GM21825 (cell line): ENCODE data around the gene ARID1B.

ENCODE experiments used
- ATAC-seq: cut with Tn5 transposase; IDR thresholded peaks from one replicate; pipeline ENCODE4 v1.9.1; 2021; ENCODE audit warnings: mild to moderate bottlenecking, moderate library complexity; ENCODE audit not compliant: unreplicated experiment

The ARID1B gene

DNA sequence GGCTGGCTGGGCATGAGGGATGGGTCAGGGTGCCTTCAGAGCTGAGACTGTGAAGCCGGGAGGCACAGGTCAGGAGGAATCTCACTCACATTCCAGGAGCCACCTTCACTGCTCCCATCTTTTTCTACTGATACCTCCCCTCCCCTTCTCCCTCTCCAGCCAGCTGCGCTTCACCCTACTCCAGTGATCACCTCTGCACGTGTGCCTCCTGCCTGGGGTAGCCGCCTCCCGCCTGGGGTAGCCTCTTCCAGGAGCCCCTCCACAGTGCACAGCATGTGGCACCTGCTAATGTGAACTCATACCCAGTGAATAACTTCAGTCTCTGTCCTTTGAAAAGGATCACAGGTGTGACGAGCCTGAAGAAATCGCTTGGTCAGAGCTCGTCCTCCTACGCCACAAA, 313.6 kb downstream of the ARID1B start:
- no peak for ATAC-seq

DNA sequence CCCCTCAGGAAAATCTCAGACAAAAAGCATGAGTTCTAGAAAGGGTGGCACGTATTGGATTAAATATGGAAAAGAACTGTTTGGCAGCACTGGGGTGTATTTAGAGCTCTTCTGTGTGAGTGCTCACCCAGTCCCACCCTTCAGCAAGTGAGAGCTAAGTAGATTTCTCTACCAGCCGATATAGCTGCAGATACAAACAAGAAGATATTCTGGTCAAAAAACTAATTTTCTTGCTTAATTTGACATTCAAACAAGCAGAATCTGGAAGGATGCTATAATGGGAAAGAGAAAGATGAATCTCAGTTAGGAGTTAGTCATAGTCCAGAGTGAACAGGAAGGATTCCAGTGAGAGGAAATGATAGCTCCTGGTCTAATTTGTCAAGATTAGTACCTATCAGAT, 314.1 kb downstream of the ARID1B start:
- ATAC-seq, result no peak

DNA sequence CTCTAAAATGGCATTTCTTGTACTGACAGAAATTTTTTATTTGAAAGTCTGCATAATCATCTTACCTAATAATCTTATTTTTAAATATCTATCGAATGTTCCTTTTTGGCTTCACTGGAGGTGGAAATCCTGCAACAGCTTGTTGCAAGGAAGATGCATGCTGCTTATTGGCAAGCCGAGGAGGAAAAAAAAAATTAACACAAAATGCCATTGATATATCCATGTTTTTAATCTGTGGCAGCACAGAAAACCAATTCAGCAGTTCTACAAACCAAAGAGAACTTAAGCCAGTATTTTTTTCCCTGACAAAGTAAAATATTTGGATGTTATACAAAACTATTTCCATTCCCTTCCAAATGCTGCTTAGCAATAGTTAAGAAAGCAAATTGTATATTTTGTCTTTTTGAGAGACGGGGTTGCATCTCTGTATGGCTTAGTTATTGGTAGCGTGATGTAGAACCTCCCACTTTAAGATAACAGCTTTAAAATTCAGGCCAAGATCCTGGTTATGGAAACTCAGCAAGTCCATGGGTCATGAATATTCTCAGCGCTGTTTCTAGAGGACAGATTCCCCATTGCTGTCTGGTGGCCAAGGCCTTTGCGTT, 314.8 kb downstream of the ARID1B start:
- no peak for ATAC-seq

DNA sequence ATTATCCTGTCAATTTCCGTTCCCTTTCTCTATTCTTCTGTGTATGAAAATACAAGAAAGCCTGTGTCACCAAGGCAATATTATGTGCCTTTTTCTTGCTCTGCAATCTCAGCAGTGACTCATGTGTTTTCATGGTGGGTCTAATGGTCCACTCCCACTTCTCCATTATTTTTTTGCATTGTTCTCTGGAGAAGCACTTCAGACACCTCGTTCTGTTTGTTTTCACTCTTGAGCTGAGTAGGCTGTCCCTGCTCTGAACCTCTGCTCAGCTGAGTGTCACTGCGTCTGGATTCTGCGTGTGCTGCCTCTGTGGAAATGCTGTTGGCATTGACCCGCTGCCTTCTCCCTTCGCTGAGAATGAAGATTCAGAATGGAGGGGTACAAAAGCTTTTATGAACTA, 315.6 kb downstream of the ARID1B start:
- ATAC-seq, result no peak

DNA sequence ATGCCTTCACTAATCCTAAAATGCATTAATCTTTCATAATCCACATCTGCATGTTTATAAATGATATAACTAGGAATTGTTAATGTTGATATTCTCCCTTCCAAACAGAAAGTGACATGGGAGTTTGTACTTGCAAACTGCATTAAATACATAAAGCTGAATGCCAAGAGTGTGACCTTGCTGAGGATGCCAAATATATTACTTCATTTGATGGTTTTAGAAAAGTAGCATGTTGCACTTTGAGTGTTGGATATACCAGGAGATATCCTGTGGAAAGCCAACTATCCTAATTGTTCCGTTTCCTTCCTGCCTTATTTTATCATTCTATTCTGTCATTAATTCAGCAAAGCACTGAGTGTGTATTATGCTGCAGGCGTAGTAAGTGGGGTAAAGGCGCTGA, 316.4 kb downstream of the ARID1B start:
- ATAC-seq, result no peak

DNA sequence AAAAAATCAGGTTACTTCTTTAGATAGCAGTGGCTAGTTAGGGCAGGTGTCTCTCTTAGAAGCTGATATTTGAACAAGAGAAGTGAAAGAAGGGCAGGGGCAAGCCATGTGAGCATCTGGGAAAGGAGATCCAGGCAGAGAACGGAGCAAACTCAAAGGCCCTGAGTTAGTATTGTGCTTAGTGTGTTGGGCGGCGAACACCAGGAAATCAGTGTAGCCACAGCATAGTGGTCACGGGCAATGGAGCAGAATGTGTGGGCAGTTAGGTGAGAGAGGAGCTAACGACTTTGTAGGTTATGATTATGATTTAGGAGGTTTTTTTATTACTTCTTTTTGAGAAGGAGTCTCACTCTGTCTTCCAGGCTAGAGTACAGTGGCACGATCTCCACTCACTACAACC, 316.9 kb downstream of the ARID1B start:
- peak; percentile 73 for ATAC-seq

DNA sequence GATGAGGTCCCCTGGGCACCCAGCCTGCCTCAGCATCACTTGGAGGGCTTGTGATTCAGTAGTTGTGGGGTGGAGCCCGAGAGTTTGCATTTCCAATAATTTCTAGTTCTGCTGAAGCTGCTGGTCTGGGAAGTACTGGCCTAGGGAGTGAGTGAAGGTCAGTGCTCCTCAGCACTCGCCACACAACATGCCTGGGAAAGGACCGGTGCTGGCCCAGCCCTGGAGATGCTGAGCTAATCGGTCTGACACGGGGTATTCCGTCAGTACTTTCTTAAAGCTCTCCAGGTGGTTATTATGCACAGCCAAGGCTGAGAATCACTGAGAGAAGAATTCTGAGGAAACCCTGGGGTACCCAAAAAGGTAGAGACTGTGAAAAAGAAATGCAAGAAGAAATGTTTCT, 317.9 kb downstream of the ARID1B start:
- ATAC-seq, result no peak

DNA sequence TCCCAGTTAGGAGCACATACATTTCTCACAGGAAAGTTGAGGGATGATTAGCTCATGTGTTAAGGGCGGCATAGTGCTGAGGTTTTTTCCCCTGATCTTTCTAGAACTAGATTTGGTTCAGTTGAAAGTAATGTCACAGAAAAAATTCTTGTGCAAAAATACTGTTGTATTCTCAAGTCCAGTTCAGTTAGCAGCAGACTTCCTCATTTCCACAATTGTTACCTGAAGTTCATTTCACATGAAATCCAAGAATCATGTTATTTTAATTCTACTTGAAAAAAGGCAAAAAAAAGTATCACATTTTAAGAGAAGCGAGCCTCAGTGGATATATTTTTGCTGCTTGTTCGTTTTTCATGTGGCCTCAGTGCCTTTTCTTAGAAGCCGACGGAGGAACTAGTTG, 318.4 kb downstream of the ARID1B start:
- no peak for ATAC-seq

DNA sequence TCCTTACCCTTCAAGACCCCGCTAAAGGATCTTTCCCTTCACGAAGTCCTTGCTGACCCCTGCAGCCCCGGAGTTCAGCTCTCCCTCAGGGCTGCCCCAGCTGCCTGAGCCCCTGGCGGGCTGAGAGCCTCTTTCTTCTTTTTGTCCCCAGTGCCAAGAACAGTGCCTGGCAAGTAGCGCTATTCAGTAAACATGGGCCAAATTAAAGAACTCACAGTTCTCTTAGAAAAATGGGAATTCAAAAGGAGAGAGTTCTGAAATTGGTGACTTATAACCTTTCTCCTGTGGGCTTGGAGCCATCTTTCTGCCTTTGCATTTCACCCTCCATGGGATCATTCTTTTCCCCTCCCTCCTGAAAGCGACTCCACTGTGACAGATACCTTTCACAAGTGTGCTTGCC, 318.9 kb downstream of the ARID1B start:
- no peak for ATAC-seq

DNA sequence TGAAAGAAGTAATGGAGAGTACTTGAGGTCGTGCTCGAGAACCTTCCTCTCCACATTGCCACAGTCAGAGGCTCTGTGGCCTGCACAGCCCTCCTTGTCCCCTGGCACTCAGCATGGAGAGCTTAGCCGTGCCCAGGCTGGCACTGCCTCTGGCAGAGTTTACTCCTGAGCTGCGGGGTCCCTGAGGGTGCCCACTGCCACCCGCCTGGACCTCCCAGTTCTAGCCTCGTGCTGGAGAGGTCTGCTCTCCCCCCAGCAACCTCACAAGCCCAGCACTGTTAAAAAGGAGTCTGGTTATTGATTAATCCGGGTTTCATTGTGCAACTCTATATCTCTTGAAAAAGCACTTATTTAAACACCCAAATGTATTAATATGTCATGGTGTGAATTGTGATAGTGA, 319.3 kb downstream of the ARID1B start:
- no peak for ATAC-seq

DNA sequence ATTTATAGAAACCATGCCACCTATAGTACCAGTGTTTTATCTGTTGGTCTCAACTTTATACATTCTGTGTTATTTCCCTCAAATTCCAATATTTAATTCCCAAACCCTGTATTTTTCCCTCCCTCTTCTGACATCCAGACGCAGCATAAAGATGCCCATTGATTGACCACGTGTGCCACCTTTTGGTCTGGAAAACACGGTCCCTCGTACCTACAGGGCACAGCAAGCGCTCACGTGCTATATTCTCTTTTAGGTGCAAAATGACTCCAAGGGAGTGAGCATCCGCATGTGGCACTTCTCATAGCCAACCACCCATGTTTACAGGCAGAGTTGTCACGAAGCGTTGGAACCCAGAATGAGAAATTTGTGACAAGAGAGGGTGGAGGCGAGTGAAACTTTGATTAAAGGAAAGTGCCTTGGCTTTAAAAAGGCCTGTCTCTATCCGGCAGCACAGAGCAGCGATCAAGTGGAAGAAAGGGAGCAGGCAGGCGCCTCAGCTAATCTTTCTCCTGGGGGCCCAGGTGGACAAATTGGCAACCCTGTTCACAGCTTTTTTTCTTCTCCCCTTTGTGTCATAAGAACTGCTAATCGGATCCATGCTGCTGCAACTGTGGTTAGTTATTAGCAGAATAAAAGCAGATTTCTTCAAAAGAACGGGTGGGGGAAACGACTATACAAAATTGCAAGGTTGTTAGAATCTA, 320.2 kb downstream of the ARID1B start:
- no peak for ATAC-seq

DNA sequence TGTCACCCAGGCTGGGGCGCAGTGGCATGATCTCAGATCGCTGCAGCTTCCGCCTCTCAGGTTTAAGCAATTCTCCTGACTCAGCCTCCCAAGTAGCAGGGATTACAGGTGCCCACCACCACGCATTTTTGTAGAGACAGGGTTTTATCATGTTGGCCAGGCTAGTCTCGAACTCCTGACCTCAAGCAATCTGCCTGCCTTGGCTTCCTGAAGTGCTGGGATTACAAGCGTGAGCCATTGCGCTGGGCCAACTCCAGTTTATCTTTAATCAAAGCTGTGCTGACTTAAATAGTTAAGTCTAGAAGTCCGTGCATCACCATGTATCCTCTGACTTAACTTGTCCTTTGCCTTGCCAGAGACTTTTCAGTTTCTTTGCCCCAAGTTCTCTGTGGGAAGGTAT, 321.8 kb downstream of the ARID1B start:
- no peak for ATAC-seq

DNA sequence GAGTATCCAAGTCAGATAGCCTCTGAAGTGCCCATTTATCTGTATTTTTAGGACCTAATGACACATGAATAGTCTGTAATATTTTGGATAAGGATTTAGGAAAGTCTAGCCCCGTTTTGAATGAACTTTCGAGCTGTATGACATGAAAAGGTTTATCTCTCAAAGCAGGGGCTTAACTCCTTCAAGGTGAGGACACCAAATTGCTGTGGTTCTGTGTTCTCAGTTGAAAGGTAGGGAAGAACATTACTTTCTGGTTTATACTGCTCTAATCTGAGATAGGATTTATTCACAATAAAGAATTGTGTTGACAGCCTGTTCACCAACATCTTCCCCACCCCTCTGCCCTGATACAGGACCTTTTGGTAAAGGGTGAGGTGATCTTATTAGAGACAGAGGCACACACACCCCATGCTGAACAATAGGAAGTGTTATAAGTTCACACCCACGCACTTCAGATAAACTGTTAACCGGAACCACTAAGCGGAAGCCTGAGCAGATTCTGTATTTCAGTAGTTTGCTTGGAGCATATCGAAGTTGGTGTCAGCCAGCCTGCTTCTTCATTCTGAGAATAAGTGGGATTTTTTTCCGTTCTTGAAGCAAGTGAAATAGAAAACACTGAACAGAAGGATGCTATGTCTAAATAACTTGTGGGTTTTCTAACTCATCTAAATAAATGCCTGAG, 322.9 kb downstream of the ARID1B start:
- peak; percentile 97 for ATAC-seq

DNA sequence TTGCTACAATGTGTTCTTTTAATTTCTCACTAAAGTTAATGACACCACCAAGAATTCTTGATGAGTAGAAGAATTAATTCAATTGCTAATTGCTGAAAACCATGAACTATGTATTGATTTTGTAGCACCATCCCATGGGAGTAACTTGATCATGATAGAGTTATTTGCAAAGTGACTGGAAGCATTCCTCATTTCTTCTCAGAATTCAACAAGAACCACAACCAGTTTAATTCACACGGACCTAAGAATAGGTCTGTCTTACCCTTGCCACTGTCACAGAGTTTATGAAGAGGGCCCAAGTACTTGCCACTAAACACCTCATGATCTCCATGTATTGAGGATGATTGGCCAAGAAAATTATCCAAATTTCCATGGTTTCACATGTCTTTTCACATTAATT, 324.0 kb downstream of the ARID1B start:
- ATAC-seq, result no peak

DNA sequence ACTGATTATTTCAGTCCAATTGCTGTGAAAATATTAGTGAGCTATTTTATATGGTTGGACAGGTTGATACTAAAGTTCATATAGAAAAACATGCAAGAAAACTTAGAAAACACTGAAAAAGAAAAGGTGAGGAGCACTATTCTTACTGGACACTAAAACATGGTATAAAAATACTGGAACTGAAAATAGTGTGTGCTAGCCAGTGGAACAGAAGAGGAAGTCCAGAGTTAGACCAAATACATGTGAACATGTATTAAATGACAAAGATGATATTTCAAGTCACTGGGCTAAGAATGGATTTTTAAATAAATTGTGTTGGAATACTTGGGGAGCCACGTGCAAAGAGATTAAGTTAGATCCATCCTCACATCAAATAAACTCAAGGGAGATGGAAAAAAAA, 327.6 kb downstream of the ARID1B start:
- ATAC-seq, result no peak

DNA sequence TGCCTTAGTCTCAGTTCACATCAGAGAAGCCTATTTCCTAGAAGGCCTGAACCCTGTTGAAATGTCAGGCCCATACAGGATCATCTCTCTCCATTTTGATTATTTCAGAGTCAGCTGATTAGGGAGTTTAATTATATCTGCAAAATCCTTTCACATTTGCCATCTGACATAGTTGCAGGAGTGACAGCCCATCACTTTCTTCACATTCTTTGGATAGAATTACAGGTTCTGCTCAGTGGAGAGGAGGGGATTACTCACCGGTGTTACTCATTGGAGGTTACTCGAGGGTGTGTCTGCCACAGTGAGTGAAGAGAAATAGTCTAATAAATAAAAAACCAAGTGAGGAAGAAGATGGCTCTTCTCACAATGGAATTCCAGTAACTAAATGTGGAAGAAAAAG, 329.3 kb downstream of the ARID1B start:
- no peak for ATAC-seq

DNA sequence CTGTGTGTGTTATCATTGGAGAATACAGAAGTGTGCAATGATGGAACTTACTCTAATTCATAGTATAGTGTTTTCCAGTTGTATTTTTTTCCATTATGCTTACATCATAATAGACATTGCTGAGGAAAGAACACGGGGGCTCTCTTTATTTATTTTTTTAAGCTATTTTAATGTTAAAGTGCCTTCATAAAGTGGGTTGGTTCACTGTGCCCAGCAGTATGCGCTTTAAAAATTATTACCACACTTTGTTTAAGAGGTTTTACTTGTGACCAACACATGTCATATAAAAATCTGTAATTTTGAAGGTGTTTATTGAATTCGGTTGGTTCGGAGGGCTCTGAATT, 330.4 kb downstream of the ARID1B start:
- no peak for ATAC-seq

DNA sequence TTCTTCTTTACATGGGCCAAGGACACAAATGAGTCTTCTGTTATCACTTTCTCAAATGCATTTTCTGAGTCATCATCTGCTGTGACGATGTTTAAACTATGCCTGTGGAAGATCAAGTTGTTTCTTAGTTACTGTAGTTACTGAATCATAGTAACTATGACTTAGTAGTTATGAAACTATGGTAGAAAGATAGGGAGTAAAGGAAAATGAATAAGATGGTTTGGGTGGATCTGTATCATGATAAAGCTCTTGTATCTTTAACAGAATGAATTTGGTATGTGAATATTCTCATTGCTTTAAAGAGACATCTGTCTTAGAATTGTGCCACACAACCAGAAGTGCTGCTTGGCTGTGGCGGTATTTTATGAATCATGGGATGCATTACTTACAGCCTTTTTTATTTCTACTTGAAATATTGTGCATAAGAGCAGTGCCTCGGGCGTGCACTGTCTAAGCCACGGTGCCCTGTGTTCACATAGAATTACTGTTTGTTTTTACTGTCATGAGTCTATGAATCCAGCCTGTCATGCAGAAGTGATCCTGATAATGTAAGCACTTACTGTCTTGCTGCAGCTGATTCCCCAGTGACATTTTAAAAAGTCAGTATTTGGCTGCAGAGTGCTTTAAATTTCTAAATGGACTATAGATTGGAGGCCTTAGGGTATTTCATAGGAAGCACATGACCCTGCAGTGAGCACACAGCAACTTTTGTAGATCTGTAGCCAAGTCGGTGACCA, 330.9 kb downstream of the ARID1B start:
- ATAC-seq, result no peak

DNA sequence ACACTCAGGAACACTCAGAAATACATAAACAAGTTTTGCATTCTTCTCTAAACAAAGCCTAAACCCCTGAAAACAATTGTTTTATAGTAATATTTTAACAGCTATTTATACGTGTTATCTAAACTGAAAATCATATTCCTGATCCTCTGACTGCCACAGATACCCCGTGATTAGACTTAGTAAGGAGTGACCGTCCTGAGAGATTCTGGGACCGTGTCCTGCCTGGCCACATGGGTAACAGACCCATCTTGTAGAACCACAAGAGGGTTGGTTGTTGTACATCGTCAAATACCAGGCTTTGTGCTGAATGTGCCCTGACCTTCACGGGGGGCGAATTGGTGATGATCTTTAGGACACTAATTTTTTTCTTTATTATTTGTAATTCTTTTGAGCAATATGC, 331.7 kb downstream of the ARID1B start:
- ATAC-seq, result no peak

DNA sequence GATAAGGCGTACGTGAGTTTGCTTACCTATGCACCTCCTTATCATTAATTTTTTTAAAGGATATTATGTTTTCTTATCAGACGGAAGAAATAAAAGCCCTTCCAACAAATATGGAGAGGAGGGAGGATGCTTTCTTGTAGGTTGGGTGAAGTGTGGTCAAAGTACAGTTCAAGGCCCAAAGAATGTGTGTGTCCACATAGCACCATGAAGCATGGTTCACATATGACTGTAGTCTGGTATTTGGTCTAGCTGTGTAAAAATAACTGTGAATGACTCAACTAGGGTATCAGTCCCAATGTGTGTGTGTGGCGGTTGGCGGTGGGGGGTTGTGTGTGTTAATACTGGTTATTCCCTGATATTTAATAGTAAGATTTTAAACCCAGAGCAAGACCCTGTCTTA, 333.4 kb downstream of the ARID1B start:
- no peak for ATAC-seq

DNA sequence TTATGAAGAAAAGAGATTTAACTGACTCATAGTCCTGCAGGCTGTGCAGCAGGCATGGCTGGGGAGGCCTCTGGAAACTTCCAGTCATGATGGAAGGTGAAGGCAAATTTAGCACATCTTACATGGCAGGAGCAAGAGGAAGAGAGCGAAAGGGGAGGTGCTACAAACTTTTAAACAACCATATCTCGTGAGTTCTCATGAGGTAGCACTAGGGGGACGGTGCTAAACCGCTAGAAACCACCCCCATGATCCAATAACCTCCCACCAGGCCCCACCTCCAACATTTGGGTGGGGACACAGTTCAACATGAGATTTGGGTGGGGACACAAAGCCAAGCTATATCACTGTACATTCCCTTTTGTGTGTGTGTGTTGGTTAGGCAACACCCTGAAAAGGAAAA, 336.2 kb downstream of the ARID1B start:
- no peak for ATAC-seq

DNA sequence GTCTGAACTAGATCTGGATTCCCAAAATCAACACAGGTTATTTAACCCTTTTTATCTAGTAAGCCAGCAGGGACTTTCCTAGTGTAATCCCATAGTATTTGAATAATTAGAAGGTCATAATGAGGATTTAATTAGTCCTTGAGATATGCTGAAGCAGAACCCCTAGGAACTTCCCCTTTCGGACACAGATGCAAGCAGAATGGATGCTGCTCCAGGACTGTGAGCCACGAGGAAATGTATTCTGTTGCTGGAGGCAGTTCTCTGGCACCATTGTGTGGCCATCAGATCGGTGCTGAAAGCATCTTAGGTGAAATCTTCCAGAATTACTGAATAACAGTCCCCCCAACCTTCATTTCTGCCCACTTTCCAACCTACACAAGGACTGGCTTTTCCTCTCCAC, 339.2 kb downstream of the ARID1B start:
- no peak for ATAC-seq
